Bronchial epithelial cell (primary cell): ENCODE data around the gene BTBD6. TPM values are rescaled to one million over a fixed set of nuclear protein-coding genes. Genes with fewer than 3 reads are reported as not detected.
A peak's percentile ranks its signal among the peaks of the same experiment; 100 is the strongest.
"Not testable (repeated sequence)": the region's sequence is repeated elsewhere in the genome, so short reads cannot be mapped to it uniquely, and the experiment has no call there.

ENCODE experiments used
- DNase-seq: peaks from one replicate; pipeline ENCODE4 v3.0.0-alpha.2; 2010; ENCODE audit warnings: low read depth
- FAIRE-seq: peaks from 2 replicates; lab custom pipeline; 2011; peaks lifted over from hg19 to GRCh38; lab: Jason Lieb, UNC
- H3K27me3 ChIP-seq: 2 replicates; pipeline ENCODE4 v1.5.1; 2011; ENCODE audit warnings: low read length; ENCODE audit not compliant: control insufficient read depth, insufficient read depth
- H3K36me3 ChIP-seq: 2 replicates; pipeline ENCODE4 v1.5.1; 2011; ENCODE audit warnings: low read length; ENCODE audit not compliant: control insufficient read depth, insufficient read depth
- H3K4me3 ChIP-seq: 2 replicates; pipeline ENCODE4 v1.5.1; 2011; ENCODE audit warnings: mild to moderate bottlenecking, low read depth, low read length, control low read depth
- total RNA-seq: library from RNA; depleted of rRNA; stranded (reverse); fragments of >200 nt; gene quantifications from 2 replicates; pipeline ENCODE4 v1.2.1, GENCODE V29; 2014
- TF ChIP-seq, protein P1 (sequence below): IDR thresholded peaks from 2 replicates; pipeline ENCODE4 v1.5.1; 2011; ENCODE audit warnings: mild to moderate bottlenecking, moderate library complexity, low read length, control low read depth, inconsistent platforms; ENCODE audit not compliant: insufficient read depth, severe bottlenecking

The BTBD6 gene
- total RNA-seq, 1 donor from 2014 or later = 75.8 TPM

DNA sequence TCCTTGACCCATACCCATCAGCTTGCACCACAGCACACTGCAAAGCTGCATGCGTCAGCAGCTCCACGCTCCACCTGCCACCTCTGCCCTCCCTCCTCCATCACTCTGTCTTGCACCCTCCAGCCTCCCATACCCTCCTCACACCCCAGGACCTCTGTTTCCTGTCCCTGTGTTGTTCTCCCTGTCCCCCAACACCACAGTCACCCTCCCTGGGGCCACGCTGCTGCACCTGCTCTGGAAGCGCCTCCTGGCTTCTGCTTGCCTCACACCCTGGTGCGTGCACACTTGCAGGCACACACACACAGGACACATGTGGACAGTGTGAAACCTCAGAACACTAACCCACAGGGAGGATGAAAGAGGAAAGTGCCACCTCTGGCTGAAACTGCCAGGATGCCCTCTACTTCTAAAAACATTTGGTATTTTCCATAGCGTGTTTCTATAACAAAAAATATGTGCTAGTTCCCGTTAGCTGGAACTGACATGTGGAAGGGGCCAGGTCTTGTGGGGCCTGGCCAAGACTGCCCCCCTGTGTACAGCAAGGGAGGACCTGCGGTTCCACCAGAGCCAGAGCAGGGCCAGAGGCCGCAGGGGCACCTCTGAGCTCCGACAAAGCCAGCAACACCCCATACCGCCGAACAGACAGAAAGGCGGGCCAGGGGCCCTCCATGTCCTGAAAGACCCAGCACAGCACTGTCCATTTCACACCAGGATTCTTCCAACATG lies 42.5 kb downstream of the BTBD6 start:
- DNase-seq (no peak), FAIRE-seq (no peak)

DNA sequence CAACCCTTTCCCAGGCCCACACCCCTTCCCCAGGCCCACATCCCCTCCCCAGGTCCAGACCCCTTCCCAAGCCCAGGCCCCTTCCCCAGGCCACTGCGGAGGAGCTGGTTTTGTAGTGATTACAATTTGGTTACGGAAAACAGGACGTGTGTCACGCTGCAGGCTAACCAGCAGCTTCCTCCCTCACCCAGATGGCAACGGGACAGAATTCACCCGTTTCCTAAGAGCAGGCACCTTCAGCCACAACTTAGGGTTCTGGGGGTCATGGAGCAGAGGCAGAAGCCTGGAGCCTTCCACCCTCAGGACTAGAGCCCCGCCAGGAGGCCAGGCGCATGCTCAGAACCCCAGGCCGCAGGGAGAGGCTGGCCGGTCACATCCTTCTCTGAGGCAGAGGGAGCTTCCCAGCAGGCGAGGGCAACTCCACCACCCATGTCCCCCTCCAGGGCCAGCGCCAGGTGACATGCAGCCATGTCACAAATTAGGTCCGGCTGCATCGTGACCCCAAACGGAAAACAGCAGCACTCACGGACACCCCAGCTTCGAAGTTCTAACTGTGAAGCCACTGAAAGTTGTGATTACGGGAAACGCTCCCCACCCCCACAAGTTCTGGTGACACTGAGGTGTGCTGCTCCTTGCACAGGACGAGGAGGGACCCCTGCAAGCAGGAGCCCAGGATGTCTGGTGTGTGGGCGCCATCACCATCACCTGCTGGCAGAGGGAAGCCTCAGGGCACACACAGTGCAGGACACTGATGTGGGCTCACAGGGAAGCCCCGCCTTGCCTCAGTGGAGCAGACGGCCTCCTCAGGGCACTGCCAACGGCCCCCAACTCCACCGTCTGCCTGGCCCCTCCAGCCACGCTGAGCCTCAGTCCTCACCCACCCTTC lies 44.7 kb downstream of the BTBD6 start:
- H3K4me3 ChIP-seq = no peak overlapping the region
- DNase-seq = no peak
- FAIRE-seq = no peak
- H3K27me3 ChIP-seq = no peaks in the 10 kb centered on the region
- H3K36me3 ChIP-seq = no peaks in the 10 kb centered on the region
- TF ChIP-seq, protein P1, sequence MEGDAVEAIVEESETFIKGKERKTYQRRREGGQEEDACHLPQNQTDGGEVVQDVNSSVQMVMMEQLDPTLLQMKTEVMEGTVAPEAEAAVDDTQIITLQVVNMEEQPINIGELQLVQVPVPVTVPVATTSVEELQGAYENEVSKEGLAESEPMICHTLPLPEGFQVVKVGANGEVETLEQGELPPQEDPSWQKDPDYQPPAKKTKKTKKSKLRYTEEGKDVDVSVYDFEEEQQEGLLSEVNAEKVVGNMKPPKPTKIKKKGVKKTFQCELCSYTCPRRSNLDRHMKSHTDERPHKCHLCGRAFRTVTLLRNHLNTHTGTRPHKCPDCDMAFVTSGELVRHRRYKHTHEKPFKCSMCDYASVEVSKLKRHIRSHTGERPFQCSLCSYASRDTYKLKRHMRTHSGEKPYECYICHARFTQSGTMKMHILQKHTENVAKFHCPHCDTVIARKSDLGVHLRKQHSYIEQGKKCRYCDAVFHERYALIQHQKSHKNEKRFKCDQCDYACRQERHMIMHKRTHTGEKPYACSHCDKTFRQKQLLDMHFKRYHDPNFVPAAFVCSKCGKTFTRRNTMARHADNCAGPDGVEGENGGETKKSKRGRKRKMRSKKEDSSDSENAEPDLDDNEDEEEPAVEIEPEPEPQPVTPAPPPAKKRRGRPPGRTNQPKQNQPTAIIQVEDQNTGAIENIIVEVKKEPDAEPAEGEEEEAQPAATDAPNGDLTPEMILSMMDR = no peak

More for the DNA sequence above, 42.5 kb downstream of the BTBD6 start:
- no peak overlapping the region for H3K4me3 ChIP-seq
- H3K36me3 ChIP-seq = no peaks in the 10 kb centered on the region
- no peaks in the 10 kb centered on the region for H3K27me3 ChIP-seq
- TF ChIP-seq, protein P1 = no peak

DNA sequence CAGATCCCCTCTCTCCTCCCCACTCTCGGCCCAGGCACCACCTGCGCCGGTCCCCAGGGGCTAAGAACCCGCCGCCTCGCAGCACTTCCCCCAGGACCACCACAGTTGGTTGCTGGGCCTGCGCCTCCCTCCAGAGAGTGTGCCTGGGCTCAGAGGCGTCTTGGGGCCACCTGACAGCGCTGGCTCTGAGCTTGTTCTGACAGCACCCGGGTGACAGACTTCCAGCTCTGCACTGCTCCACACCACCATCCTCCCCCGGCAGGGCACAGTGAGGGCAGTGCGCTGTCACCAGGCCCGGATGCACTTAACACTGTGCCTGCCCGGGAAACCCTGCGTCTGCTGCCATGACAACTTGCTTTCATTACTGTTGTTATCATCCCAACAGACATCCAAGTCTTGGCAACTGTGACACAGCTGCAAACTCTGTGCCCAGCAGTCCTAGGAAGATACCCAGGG lies 45.8 kb downstream of the BTBD6 start:
- no peak for FAIRE-seq

DNA sequence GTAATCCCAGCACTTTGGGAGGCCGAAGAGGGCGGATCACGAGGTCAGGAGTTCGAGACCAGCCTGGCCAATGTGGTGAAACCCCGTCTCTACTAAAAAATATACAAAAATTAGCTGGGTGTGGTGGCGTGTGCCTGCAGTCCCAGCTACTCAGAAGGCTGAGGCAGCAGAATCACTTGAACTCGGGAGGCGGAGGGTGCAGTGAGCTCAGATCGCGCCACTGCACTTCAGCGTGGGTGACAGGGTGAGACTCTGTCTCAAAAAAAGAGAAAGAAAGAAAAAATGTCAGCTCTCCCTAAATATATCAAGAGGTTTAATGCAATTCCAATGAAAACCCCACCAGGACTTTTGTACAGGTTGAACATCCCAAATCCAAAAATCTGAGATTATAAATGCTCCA lies 49.0 kb downstream of the BTBD6 start:
- not testable (repeated sequence) for FAIRE-seq, H3K27me3 ChIP-seq, DNase-seq, H3K4me3 ChIP-seq, H3K36me3 ChIP-seq

More for the DNA sequence above, 45.8 kb downstream of the BTBD6 start:
- TF ChIP-seq, protein P1 = no peak
- Histone ChIP-seq H3K36me3 (no peaks in the 10 kb centered on the region), H3K4me3 (no peak overlapping the region), H3K27me3 (no peaks in the 10 kb centered on the region)
- no peak for DNase-seq

DNA sequence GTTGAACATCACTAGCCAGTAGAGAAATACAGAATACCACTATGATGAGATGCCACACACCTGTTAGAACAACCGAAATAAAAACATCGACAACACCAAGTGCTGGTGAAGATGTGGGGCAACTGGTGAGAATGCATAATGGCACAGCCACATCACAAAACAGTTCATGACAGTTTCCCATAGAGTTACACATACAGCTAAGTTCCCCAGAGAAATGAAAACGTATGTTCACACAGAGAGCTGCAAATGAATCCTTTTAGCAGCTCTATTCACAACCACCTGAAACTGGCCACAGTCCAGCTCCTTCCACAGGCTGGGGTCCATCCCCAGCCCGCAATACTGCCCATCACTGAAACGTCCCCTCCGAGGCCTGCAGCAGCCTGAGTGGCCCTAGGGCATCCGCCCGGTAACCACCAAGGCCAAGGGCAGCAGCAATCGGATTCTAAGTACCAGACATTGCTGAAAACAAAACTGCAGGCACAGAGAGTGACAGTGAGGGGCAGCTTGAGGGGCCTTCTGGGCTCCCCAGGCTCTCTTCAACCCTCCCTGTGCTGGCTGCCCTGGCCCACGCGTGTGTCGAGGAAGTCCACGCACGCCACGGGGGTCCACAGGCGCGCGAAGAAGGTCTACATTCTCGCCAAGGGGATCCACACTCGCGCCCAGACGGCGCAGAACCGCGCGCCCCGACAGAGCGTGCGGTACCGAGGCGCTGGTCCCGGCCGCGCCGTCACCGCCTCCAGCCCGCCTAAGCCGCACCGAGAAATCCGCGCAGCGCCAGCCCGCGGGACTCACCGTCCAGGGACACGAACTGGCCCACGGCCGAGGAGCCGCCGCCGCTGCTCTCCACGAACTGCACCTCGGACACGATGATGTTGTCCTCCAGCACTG lies 51.6 kb downstream of the BTBD6 start:
- Histone ChIP-seq H3K4me3 (peak overlapping the region; percentile 87), H3K36me3 (no peaks in the 10 kb centered on the region), H3K27me3 (no peaks in the 10 kb centered on the region)
- FAIRE-seq = peak; percentile 72
- TF ChIP-seq, protein P1 = no peak
- DNase-seq = no peak

Other genes starting within 250 kb of the BTBD6 start
- 35.5 and 50.8 TPM in 2 replicates for gene CDCA4, start 227.4 kb upstream of the BTBD6 start, total RNA-seq
- gene GPR132, start 183.1 kb upstream of the BTBD6 start, total RNA-seq = 0.13 TPM in 1 of 2 replicates, not detected in the other
- gene JAG2, start 79.8 kb upstream of the BTBD6 start, total RNA-seq = 31.6 and 45.3 TPM in 2 replicates
- gene NUDT14, start 67.2 kb upstream of the BTBD6 start, total RNA-seq = 31.9 and 45.4 TPM in 2 replicates
- gene BRF1, start 52.5 kb downstream of the BTBD6 start, total RNA-seq = 22.3 and 24.0 TPM in 2 replicates
- 42.4 and 43.1 TPM in 2 replicates for gene PACS2, start 66.2 kb downstream of the BTBD6 start, total RNA-seq
- 0.38 and 1.8 TPM in 2 replicates for gene TEX22, start 150.0 kb downstream of the BTBD6 start, total RNA-seq
- gene MTA1, start 171.3 kb downstream of the BTBD6 start, total RNA-seq = 25.5 and 26.1 TPM in 2 replicates
- gene CRIP2, start 226.3 kb downstream of the BTBD6 start, total RNA-seq = 13.2 and 22.3 TPM in 2 replicates
- 1.5 TPM in 1 of 2 replicates, not detected in the other for gene CRIP1, start 238.4 kb downstream of the BTBD6 start, total RNA-seq
- gene TEDC1, start 242.7 kb downstream of the BTBD6 start, total RNA-seq = 4.5 and 5.4 TPM in 2 replicates